Measurements from ENCODE around the gene PDE7B.

- TF ChIP-seq EZH2 (IDR thresholded peaks at IDR 0.05; ENCODE audit: low read length, unreplicated experiment), result no peak
- no peak for TF ChIP-seq EZH2phosphoT487 (IDR thresholded peaks at IDR 0.05; ENCODE audit: borderline replicate concordance, low read length)
Measured at GRCh38 chr6:136147342-136147741, 295.8 kb downstream of the PDE7B start.
